ENCODE measurements around the gene ARSG.

ARSG gene

DNA sequence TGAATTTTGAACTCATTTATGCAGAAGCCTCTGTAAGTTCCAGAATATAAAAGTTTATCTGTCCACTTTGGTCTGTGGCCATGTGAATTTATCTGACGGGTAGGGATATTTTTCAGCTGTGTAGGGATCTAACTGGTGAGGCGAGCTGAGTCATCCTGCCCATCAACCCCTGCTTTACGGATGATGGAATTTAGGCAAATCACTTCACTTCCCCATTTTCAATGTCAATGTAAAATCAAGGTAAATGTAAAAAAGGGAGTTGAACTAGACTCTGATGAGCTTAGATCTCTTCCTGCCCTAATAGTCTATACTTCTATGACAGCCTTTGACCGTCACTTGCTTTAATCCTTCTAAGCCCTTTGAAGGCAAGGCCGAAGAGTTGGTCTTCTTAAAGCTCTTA, 2.9 kb upstream of the ARSG start:
- peaks cover 4% of the 10 kb centered on the region for H3K36me3 ChIP-seq
- peak overlapping the region; percentile 66 for H3K27ac ChIP-seq
- TF ChIP-seq CTCF (IDR thresholded peaks at IDR 0.05; ENCODE audit: low read depth, low read length) = no peak
- H3K27me3 ChIP-seq (ENCODE audit: insufficient read depth, low read depth, severe bottlenecking) = no peaks in the 10 kb centered on the region
- H3K9me3 ChIP-seq (ENCODE audit: severe bottlenecking) = no peaks in the 10 kb centered on the region
- no peak for DNase-seq
- peak overlapping the region; percentile 93 for H3K4me3 ChIP-seq (ENCODE audit: low read depth, low read length)

- H3K4me3 ChIP-seq (ENCODE audit: low read depth, low read length) = peak overlapping the region; percentile 93
- H3K9me3 ChIP-seq (ENCODE audit: severe bottlenecking) = no peaks in the 10 kb centered on the region
- peak; percentile 30; the same call in 1 of the 2 replicates for TF ChIP-seq CTCF (IDR thresholded peaks at IDR 0.05; ENCODE audit: low read depth, low read length)
- H3K36me3 ChIP-seq = peaks cover 4% of the 10 kb centered on the region
- H3K27ac ChIP-seq = peak overlapping the region; percentile 66
- H3K27me3 ChIP-seq (ENCODE audit: insufficient read depth, low read depth, severe bottlenecking) = no peaks in the 10 kb centered on the region
- DNase-seq = peak; percentile 83
Observed at GRCh38 chr17:68288804-68289203, 2.5 kb upstream of the ARSG start.

DNA sequence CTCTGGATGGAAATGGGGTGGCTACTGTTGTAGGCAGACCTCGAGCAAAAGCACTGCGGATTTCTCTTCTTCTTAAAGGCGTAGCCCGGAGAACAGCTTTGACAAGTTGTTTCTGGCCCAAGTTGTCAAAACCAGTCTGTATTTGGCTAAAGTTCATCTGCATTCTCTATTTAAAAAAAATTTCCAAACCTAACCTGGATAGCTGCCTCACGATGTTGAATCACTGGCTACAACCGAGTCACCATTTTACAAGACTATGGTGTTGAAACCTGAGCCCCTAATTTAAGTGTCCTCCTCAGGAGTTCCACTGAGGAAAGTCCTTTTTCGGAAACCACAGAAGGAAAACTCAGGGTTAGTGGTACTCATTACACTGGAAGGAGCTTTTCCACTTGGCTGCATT, 1.8 kb upstream of the ARSG start:
- Histone ChIP-seq H3K4me3 (ENCODE audit: low read depth, low read length) (peak overlapping the region; percentile 93), H3K9me3 (ENCODE audit: severe bottlenecking) (no peaks in the 10 kb centered on the region), H3K27ac (peak overlapping the region; percentile 66), H3K36me3 (peaks cover 4% of the 10 kb centered on the region), H3K27me3 (ENCODE audit: insufficient read depth, low read depth, severe bottlenecking) (no peaks in the 10 kb centered on the region)
- TF ChIP-seq CTCF (IDR thresholded peaks at IDR 0.05; ENCODE audit: low read depth, low read length) = no peak
- no peak for DNase-seq

DNA sequence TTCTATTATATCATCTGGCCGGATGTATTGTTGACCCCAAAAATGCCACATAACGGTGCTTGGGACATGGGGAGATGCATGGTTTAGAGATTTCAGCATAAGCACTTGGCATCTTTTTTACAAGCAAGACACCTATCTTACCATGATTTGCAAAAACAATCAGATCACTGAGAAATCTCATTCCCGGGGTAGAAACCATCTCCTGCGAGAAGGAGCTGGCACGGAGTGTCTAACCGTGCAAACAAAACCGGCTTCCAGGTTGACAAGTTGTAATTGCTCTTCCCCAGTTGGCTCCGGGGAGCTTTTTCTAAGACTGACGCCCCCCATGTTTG, 1.4 kb upstream of the ARSG start:
- TF ChIP-seq CTCF (IDR thresholded peaks at IDR 0.05; ENCODE audit: low read depth, low read length) = no peak
- no peak for DNase-seq
- Histone ChIP-seq H3K4me3 (ENCODE audit: low read depth, low read length) (peak overlapping the region; percentile 93), H3K27ac (peak overlapping the region; percentile 98), H3K36me3 (peaks cover 4% of the 10 kb centered on the region), H3K9me3 (ENCODE audit: severe bottlenecking) (no peaks in the 10 kb centered on the region), H3K27me3 (ENCODE audit: insufficient read depth, low read depth, severe bottlenecking) (no peaks in the 10 kb centered on the region)

GRCh38 chr17:68290268-68290954, 884 bp upstream of the ARSG start:
- Histone ChIP-seq H3K27me3 (ENCODE audit: insufficient read depth, low read depth, severe bottlenecking) (no peaks in the 10 kb centered on the region), H3K9me3 (ENCODE audit: severe bottlenecking) (no peaks in the 10 kb centered on the region), H3K27ac (peak overlapping the region; percentile 98), H3K4me3 (ENCODE audit: low read depth, low read length) (peak overlapping the region; percentile 93), H3K36me3 (peaks cover 4% of the 10 kb centered on the region)
- TF ChIP-seq CTCF (IDR thresholded peaks at IDR 0.05; ENCODE audit: low read depth, low read length) = no peak
- peak; percentile 62 for DNase-seq
